Measurements from ENCODE around the gene P2RX5.

P2RX5 gene

GRCh38 chr17:3678095-3678820 lies 17.7 kb downstream of the P2RX5 start:
- no peaks in the 10 kb centered on the region for H3K36me3 ChIP-seq (ENCODE audit: control insufficient read depth in 4 of 4, insufficient read depth in 4 of 4, low read length in 3 of 4)
- no peak overlapping the region for H3K4me3 ChIP-seq (ENCODE audit: control insufficient read depth in 1 of 7, extremely low read depth in 1 of 7, insufficient read depth in 4 of 7, low read depth in 2 of 7, low read length in 6 of 7)
- no peak for DNase-seq
- no peaks in the 10 kb centered on the region for H3K9me3 ChIP-seq (ENCODE audit: control extremely low read depth in 1 of 5, control insufficient read depth in 4 of 5, insufficient read depth in 2 of 5, low read depth in 1 of 5, low read length in 4 of 5)
- H3K4me1 ChIP-seq (ENCODE audit: control extremely low read depth in 1 of 4, control insufficient read depth in 4 of 4, insufficient read depth in 4 of 4, low read length in 3 of 4) = peaks cover 0 to 2% (median 0%) of the 10 kb centered on the region in 4 experiments
- no peak overlapping the region for H3K27ac ChIP-seq (ENCODE audit: insufficient read depth in 1 of 2, low read depth in 1 of 2, low read length in 2 of 2, poor library complexity in 1 of 2, severe bottlenecking in 2 of 2)
- ChIA-PET CTCF (interaction anchor here (0.9 to 1.3 kb wide), 4 partner anchors 14 to 149 kb away, joined by 3 to 4 read pairs (median 3); no protein-coding TSS in a partner anchor), POLR2A (no interaction called here)
- H3K27me3 ChIP-seq (replicated peaks in 2 of 5; ENCODE audit: control insufficient read depth in 4 of 5, insufficient read depth in 5 of 5, low read length in 4 of 5) = no peaks in the 10 kb centered on the region
- 93% methylated on average over 16 of the region's 16 CpGs for WGBS (ENCODE audit: insufficient coverage)

DNA sequence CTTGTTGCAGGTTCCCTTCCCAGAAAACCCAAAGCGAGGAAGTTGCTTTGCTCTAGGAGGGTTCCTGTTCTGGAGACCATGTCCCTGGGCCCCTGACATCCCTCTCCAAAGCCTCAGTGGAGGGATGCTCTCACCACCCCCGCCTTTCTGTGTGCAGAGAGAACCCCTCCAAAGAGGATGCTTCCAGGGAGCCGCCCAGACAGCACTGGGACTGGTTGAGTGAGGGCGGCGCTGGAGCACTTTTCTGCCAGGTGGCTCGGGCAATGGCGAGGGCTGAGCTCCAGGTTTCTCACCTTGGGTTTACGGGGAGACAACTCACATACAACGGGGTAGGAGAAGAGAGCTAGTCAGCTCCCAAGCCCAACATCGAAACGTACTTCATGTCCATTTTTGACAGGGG lies 20.1 kb downstream of the P2RX5 start:
- Histone ChIP-seq H3K4me3 (ENCODE audit: control insufficient read depth in 1 of 7, extremely low read depth in 1 of 7, insufficient read depth in 4 of 7, low read depth in 2 of 7, low read length in 6 of 7) (no peak overlapping the region), H3K9me3 (ENCODE audit: control extremely low read depth in 1 of 5, control insufficient read depth in 4 of 5, insufficient read depth in 2 of 5, low read depth in 1 of 5, low read length in 4 of 5) (no peaks in the 10 kb centered on the region), H3K4me1 (ENCODE audit: control extremely low read depth in 1 of 4, control insufficient read depth in 4 of 4, insufficient read depth in 4 of 4, low read length in 3 of 4) (no peaks in the 10 kb centered on the region), H3K27me3 (replicated peaks in 2 of 5; ENCODE audit: control insufficient read depth in 4 of 5, insufficient read depth in 5 of 5, low read length in 4 of 5) (no peaks in the 10 kb centered on the region), H3K36me3 (ENCODE audit: control insufficient read depth in 4 of 4, insufficient read depth in 4 of 4, low read length in 3 of 4) (peaks cover 0 to 3% (median 1%) of the 10 kb centered on the region in 4 experiments), H3K27ac (ENCODE audit: insufficient read depth in 1 of 2, low read depth in 1 of 2, low read length in 2 of 2, poor library complexity in 1 of 2, severe bottlenecking in 2 of 2) (no peak overlapping the region)
- no peak for DNase-seq
- ChIA-PET POLR2A (no interaction called here), CTCF (interaction anchor here (1.5 kb wide), 1 partner anchor 155 kb away, joined by 3 read pairs; no protein-coding TSS in a partner anchor)
- WGBS (ENCODE audit: insufficient coverage) = 94% methylated on average over 11 of the region's 11 CpGs

GRCh38 chr17:3672571-3672970 lies 23.4 kb downstream of the P2RX5 start:
- peaks cover 5 to 19% (median 15%) of the 10 kb centered on the region in 4 experiments for H3K4me1 ChIP-seq (ENCODE audit: control extremely low read depth in 1 of 4, control insufficient read depth in 4 of 4, insufficient read depth in 4 of 4, low read length in 3 of 4)
- no peak for DNase-seq
- H3K36me3 ChIP-seq (ENCODE audit: control insufficient read depth in 4 of 4, insufficient read depth in 4 of 4, low read length in 3 of 4) = peaks cover 0 to 4% (median 3%) of the 10 kb centered on the region in 4 experiments
- no peaks in the 10 kb centered on the region for H3K27me3 ChIP-seq (replicated peaks in 2 of 5; ENCODE audit: control insufficient read depth in 4 of 5, insufficient read depth in 5 of 5, low read length in 4 of 5)
- CTCF ChIA-PET = no interaction called here
- WGBS (ENCODE audit: insufficient coverage) = 100% methylated on average over 2 of the region's 4 CpGs
- no peaks in the 10 kb centered on the region for H3K9me3 ChIP-seq (ENCODE audit: control extremely low read depth in 1 of 5, control insufficient read depth in 4 of 5, insufficient read depth in 2 of 5, low read depth in 1 of 5, low read length in 4 of 5)
- no peak overlapping the region for H3K27ac ChIP-seq (ENCODE audit: insufficient read depth in 1 of 2, low read depth in 1 of 2, low read length in 2 of 2, poor library complexity in 1 of 2, severe bottlenecking in 2 of 2)
- H3K4me3 ChIP-seq (ENCODE audit: control insufficient read depth in 1 of 7, extremely low read depth in 1 of 7, insufficient read depth in 4 of 7, low read depth in 2 of 7, low read length in 6 of 7) = no peak overlapping the region
- POLR2A ChIA-PET = no interaction called here

GRCh38 chr17:3669548-3669947 lies 26.4 kb downstream of the P2RX5 start:
- peak in 1 of 3 donors; percentile 7 for DNase-seq
- H3K4me1 ChIP-seq (ENCODE audit: control extremely low read depth in 1 of 4, control insufficient read depth in 4 of 4, insufficient read depth in 4 of 4, low read length in 3 of 4) = peaks cover 5 to 23% (median 18%) of the 10 kb centered on the region in 4 experiments
- ChIA-PET CTCF (interaction anchor here (1.0 to 1.1 kb wide), 2 partner anchors 13 kb away, joined by 3 to 5 read pairs; no protein-coding TSS in a partner anchor), POLR2A (no interaction called here)
- no peaks in the 10 kb centered on the region for H3K9me3 ChIP-seq (ENCODE audit: control extremely low read depth in 1 of 5, control insufficient read depth in 4 of 5, insufficient read depth in 2 of 5, low read depth in 1 of 5, low read length in 4 of 5)
- H3K27me3 ChIP-seq (replicated peaks in 2 of 5; ENCODE audit: control insufficient read depth in 4 of 5, insufficient read depth in 5 of 5, low read length in 4 of 5) = no peaks in the 10 kb centered on the region
- peak overlapping the region; percentile 86 to 92 for H3K27ac ChIP-seq (ENCODE audit: insufficient read depth in 1 of 2, low read depth in 1 of 2, low read length in 2 of 2, poor library complexity in 1 of 2, severe bottlenecking in 2 of 2)
- WGBS (ENCODE audit: insufficient coverage) = 66% methylated on average over 12 of the region's 12 CpGs
- peak overlapping the region in 6 of 7 experiments; percentile 90 to 99 (median 94) for H3K4me3 ChIP-seq (ENCODE audit: control insufficient read depth in 1 of 7, extremely low read depth in 1 of 7, insufficient read depth in 4 of 7, low read depth in 2 of 7, low read length in 6 of 7)
- peaks cover 0 to 4% (median 3%) of the 10 kb centered on the region in 4 experiments for H3K36me3 ChIP-seq (ENCODE audit: control insufficient read depth in 4 of 4, insufficient read depth in 4 of 4, low read length in 3 of 4)

GRCh38 chr17:3669085-3669347 lies 26.9 kb downstream of the P2RX5 start:
- POLR2A ChIA-PET = interaction anchor here (0.6 to 1.0 kb wide), 2 partner anchors 11 to 33 kb away, joined by 3 to 4 read pairs; partner anchors contain the start of genes CTNS and SHPK
- Histone ChIP-seq H3K4me1 (ENCODE audit: control extremely low read depth in 1 of 4, control insufficient read depth in 4 of 4, insufficient read depth in 4 of 4, low read length in 3 of 4) (peaks cover 5 to 23% (median 18%) of the 10 kb centered on the region in 4 experiments), H3K4me3 (ENCODE audit: control insufficient read depth in 1 of 7, extremely low read depth in 1 of 7, insufficient read depth in 4 of 7, low read depth in 2 of 7, low read length in 6 of 7) (peak overlapping the region; percentile 90 to 99 (median 95)), H3K9me3 (ENCODE audit: control extremely low read depth in 1 of 5, control insufficient read depth in 4 of 5, insufficient read depth in 2 of 5, low read depth in 1 of 5, low read length in 4 of 5) (no peaks in the 10 kb centered on the region), H3K27me3 (replicated peaks in 2 of 5; ENCODE audit: control insufficient read depth in 4 of 5, insufficient read depth in 5 of 5, low read length in 4 of 5) (no peaks in the 10 kb centered on the region), H3K27ac (ENCODE audit: insufficient read depth in 1 of 2, low read depth in 1 of 2, low read length in 2 of 2, poor library complexity in 1 of 2, severe bottlenecking in 2 of 2) (peak overlapping the region; percentile 86 to 92), H3K36me3 (ENCODE audit: control insufficient read depth in 4 of 4, insufficient read depth in 4 of 4, low read length in 3 of 4) (peaks cover 0 to 6% (median 4%) of the 10 kb centered on the region in 4 experiments)
- under 1% methylated on average over 30 of the region's 32 CpGs for WGBS (ENCODE audit: insufficient coverage)
- CTCF ChIA-PET = interaction anchor here (1.0 kb wide), 2 partner anchors 14 to 21 kb away, joined by 3 read pairs; no protein-coding TSS in a partner anchor
- no peak for DNase-seq

DNA sequence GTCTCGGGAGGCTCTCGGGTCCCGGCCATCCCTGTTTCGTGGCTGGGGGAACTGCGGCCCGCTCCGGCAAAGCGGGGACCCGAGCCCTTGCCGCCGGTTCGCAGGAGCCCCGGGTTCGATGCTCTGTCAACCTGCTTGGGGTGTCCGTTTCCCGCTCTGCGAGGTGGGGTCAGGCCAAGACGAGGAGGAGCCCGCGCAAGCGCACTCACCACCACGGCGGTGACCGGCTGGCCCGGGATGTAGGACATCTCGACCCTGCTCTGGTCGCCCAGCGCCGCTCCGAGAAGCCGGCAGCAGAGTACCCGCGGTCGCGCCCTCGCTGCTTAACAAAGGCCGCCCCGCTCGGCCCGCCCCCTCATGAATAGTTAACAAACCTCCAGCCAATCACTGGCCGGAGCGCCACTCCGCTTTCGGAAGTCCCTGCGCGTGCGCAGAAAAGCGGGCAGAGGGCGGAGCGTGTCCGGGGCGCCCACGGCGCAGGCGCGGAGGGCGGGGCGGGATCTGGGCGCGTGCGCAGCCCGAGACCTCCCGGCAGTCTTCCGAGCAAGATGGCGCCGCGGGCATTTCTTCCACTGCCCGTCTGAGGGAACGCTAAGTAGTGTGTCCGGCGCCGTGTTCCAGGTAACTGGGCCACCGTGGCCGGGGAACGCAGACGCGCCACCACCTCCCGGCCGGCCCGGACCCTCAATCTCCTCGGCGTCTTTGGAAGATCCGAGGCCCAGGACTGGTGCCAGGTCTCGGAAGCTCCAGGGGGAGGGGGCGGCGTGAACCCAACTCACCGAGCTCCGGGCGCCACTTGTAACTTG lies 27.5 kb downstream of the P2RX5 start, which contains the start of the genes EMC6 and TAX1BP3:
TSS of gene EMC6 (plus strand) at position 534 of the 806 bp plus-strand sequence. CDS start 335 bp downstream, outside the sequence.
TSS of gene TAX1BP3 (minus strand) at position 300 of the 806 bp plus-strand sequence. CDS start at position 248, 52 bp downstream.
- Histone ChIP-seq H3K4me3 (ENCODE audit: control insufficient read depth in 1 of 7, extremely low read depth in 1 of 7, insufficient read depth in 4 of 7, low read depth in 2 of 7, low read length in 6 of 7) (peak within 1 kb of the TSS; percentile 90 to 99 (median 95)), H3K9me3 (ENCODE audit: control extremely low read depth in 1 of 5, control insufficient read depth in 4 of 5, insufficient read depth in 2 of 5, low read depth in 1 of 5, low read length in 4 of 5) (no peaks in the 10 kb centered on the region), H3K36me3 (ENCODE audit: control insufficient read depth in 4 of 4, insufficient read depth in 4 of 4, low read length in 3 of 4) (peaks cover 0 to 8% (median 5%) of the 10 kb centered on the region in 4 experiments), H3K4me1 (ENCODE audit: control extremely low read depth in 1 of 4, control insufficient read depth in 4 of 4, insufficient read depth in 4 of 4, low read length in 3 of 4) (peaks cover 5 to 23% (median 18%) of the 10 kb centered on the region in 4 experiments), H3K27me3 (replicated peaks in 2 of 5; ENCODE audit: control insufficient read depth in 4 of 5, insufficient read depth in 5 of 5, low read length in 4 of 5) (no peaks in the 10 kb centered on the region), H3K27ac (ENCODE audit: insufficient read depth in 1 of 2, low read depth in 1 of 2, low read length in 2 of 2, poor library complexity in 1 of 2, severe bottlenecking in 2 of 2) (peak within 1 kb of the TSS; percentile 86 to 92)
- WGBS (ENCODE audit: insufficient coverage) = under 1% methylated on average over 76 of the region's 89 CpGs
- ChIA-PET POLR2A (interaction anchor here (0.6 to 1.0 kb wide), 2 partner anchors 10 to 32 kb away, joined by 3 to 4 read pairs; partner anchors contain the start of genes CTNS and SHPK), CTCF (interaction anchor here (1.0 to 2.0 kb wide), 3 partner anchors 14 to 21 kb away, joined by 3 to 8 read pairs (median 3); no protein-coding TSS in a partner anchor)
- DNase-seq = peak; percentile 94 to 97 (median 96)

Measured in common myeloid progenitor, CD34-positive (primary cell).